HG03460 (cell line): ENCODE measurements around the gene SETMAR.
"Not testable (repeated sequence)": the region's sequence is repeated elsewhere in the genome, so short reads cannot be mapped to it uniquely, and the experiment has no call there.

Experiments used
- ATAC-seq: cut with Tn5 transposase; IDR thresholded peaks from one replicate; pipeline ENCODE4 v1.9.1; 2021; ENCODE audit not compliant: unreplicated experiment

Gene SETMAR

GRCh38 chr3:4313606-4314293 lies 10.6 kb downstream of the SETMAR start:
- ATAC-seq, result no peak

- no peak for ATAC-seq
These were observed 11.5 kb downstream of the SETMAR start for GRCh38 chr3:4314688-4315087.

GRCh38 chr3:4320096-4320911 lies 17.1 kb downstream of the SETMAR start:
- ATAC-seq, result no peak

- ATAC-seq, result no peak
These were observed 18.6 kb downstream of the SETMAR start for GRCh38 chr3:4321732-4322131.

- ATAC-seq, result no peak
These were observed 19.5 kb downstream of the SETMAR start for GRCh38 chr3:4322635-4323034.

GRCh38 chr3:4323246-4324027 lies 20.3 kb downstream of the SETMAR start:
- ATAC-seq, result no peak

- ATAC-seq, result no peak
These were observed 23.7 kb downstream of the SETMAR start for GRCh38 chr3:4326868-4327267.

GRCh38 chr3:4329806-4330205 lies 26.6 kb downstream of the SETMAR start:
- not testable (repeated sequence) for ATAC-seq

- ATAC-seq, result no peak
These were observed 28.9 kb downstream of the SETMAR start for GRCh38 chr3:4332111-4332510.

- ATAC-seq, result no peak
These were observed 29.4 kb downstream of the SETMAR start for GRCh38 chr3:4332574-4332973.

- no peak for ATAC-seq
These were observed 29.8 kb downstream of the SETMAR start for GRCh38 chr3:4332991-4333390.

GRCh38 chr3:4334548-4334947 lies 31.4 kb downstream of the SETMAR start:
- ATAC-seq, result no peak

- no peak for ATAC-seq
These were observed 32.8 kb downstream of the SETMAR start for GRCh38 chr3:4335840-4336562.

GRCh38 chr3:4336850-4337546 lies 33.8 kb downstream of the SETMAR start:
- ATAC-seq, result no peak

GRCh38 chr3:4338751-4339150 lies 35.6 kb downstream of the SETMAR start:
- ATAC-seq, result no peak

GRCh38 chr3:4340077-4340410 lies 36.9 kb downstream of the SETMAR start:
- ATAC-seq, result no peak

GRCh38 chr3:4340411-4341335 lies 37.5 kb downstream of the SETMAR start:
- ATAC-seq, result no peak

GRCh38 chr3:4341336-4341675 lies 38.1 kb downstream of the SETMAR start:
- ATAC-seq, result no peak

GRCh38 chr3:4343258-4343657 lies 40.1 kb downstream of the SETMAR start:
- ATAC-seq, result no peak

- peak; percentile 81 for ATAC-seq
These were observed 47.6 kb downstream of the SETMAR start for GRCh38 chr3:4350789-4351163.
